SU-DHL-6 (cell line): ENCODE data around the gene HOXA11.

Experiments used
- H2AFZ ChIP-seq: fragments of 200-600 bp; sonication (generic); 2 replicates; pipeline ENCODE4 v1.6.1; 2014; ENCODE audit warnings: low read depth, mild to moderate bottlenecking, moderate library complexity, mixed read lengths, antibody characterized with exemption, low read length; ENCODE audit not compliant: severe bottlenecking
- H3F3A ChIP-seq: fragments of 200-600 bp; shearing (Covaris generic); 2 replicates; pipeline ENCODE4 v1.6.0; 2016; ENCODE audit warnings: antibody characterized with exemption, mild to moderate bottlenecking; ENCODE audit not compliant: insufficient read depth
- H3K27ac ChIP-seq: fragments of 200-600 bp; sonication (generic); 2 replicates; pipeline ENCODE4 v1.5.1; 2016; ENCODE audit warnings: low read depth, mild to moderate bottlenecking, low read length, moderate library complexity, mixed read lengths
- H3K27me3 ChIP-seq: fragments of 200-600 bp; sonication (generic), shearing (Covaris generic); 2 replicates; pipeline ENCODE4 v1.6.0; 2014; ENCODE audit warnings: mild to moderate bottlenecking, low read length
- H3K36me3 ChIP-seq: fragments of 200-600 bp; sonication (generic); 2 replicates; pipeline ENCODE4 v1.6.1; 2014; ENCODE audit warnings: mild to moderate bottlenecking, low read length, mixed read lengths
- H3K4me2 ChIP-seq: fragments of 300-600, 200-600 bp; shearing (Covaris generic), sonication (generic); 2 replicates; pipeline ENCODE4 v1.6.0; 2014; ENCODE audit warnings: low read length, low read depth, mild to moderate bottlenecking; ENCODE audit not compliant: poor library complexity, severe bottlenecking
- H3K4me3 ChIP-seq: fragments of 200-600 bp; sonication (generic); 2 replicates; pipeline ENCODE4 v1.5.1; 2014; ENCODE audit warnings: antibody characterized with exemption, low read length, mild to moderate bottlenecking, mixed read lengths; ENCODE audit not compliant: insufficient read depth, poor library complexity, severe bottlenecking
- H3K79me2 ChIP-seq: fragments of 200-600 bp; sonication (generic); 2 replicates; pipeline ENCODE4 v1.6.1; 2014; ENCODE audit warnings: mild to moderate bottlenecking, low read length, moderate library complexity; ENCODE audit not compliant: insufficient read depth
- H3K9ac ChIP-seq: fragments of 200-600 bp; sonication (generic); 2 replicates; pipeline ENCODE4 v1.7.0; 2014; ENCODE audit warnings: mild to moderate bottlenecking, low read length
- H3K9me2 ChIP-seq: fragments of 200-600 bp; sonication (generic); replicated peaks from 2 replicates; pipeline ENCODE4 v1.6.1; 2014; ENCODE audit warnings: low read length; ENCODE audit not compliant: insufficient read depth
- H3K9me3 ChIP-seq: fragments of 200-600 bp; sonication (generic); 2 replicates; pipeline ENCODE4 v1.6.1; 2014; ENCODE audit warnings: low read length, mixed read lengths; ENCODE audit not compliant: insufficient read depth
- H4K20me1 ChIP-seq: fragments of 200-600 bp; sonication (generic); 2 replicates; pipeline ENCODE4 v1.6.1; 2014; ENCODE audit warnings: low read depth, mild to moderate bottlenecking, antibody characterized with exemption, low read length, moderate library complexity, mixed read lengths
- EZH2phosphoT487 ChIP-seq: fragments of 200-600 bp; sonication (generic), shearing (Covaris generic); conservative IDR thresholded peaks from 2 replicates; pipeline ENCODE4 v1.6.1; 2018; ENCODE audit warnings: mild to moderate bottlenecking, antibody characterized with exemption, low read length, moderate library complexity, mixed read lengths
- TF ChIP-seq, protein P1 (sequence below): fragments of 200-600 bp; sonication (generic); IDR thresholded peaks from one replicate; pipeline ENCODE4 v1.5.1; 2017; ENCODE audit warnings: antibody characterized with exemption, mild to moderate bottlenecking, low read length, moderate library complexity; ENCODE audit not compliant: insufficient read depth, poor library complexity, severe bottlenecking

HOXA11 gene

DNA sequence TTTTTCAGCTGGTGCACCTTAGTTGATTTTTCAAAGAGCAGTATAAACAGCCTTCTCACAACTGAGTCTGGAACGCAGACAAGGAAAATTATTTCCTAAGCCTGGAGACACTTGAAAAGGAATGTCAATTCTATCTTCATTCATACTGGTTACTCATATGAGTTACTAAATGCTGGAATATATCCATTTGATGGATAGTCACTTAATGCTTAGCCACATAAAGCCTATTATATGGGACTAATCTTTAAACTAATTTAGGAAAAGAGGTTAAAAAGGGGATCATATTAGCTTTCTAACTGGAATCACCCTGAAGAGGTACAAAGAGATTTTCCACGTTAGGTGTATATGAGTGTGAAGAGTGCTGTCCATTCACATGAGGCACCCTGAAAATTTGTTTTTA, 52.8 kb downstream of the HOXA11 start:
- Histone ChIP-seq H3K9ac (no peak overlapping the region), H3K4me3 (no peak overlapping the region), H3K27me3 (no peaks in the 10 kb centered on the region), H3K4me2 (no peak overlapping the region), H3K9me2 (no peaks in the 10 kb centered on the region), H3K36me3 (no peaks in the 10 kb centered on the region), H4K20me1 (no peaks in the 10 kb centered on the region), H3K9me3 (no peaks in the 10 kb centered on the region), H3K79me2 (no peaks in the 10 kb centered on the region), H3K27ac (no peak overlapping the region), H2AFZ (no peak overlapping the region), H3F3A (peaks cover 7% of the 10 kb centered on the region; the same call in 1 of the 2 replicates)
- TF ChIP-seq, protein P1, sequence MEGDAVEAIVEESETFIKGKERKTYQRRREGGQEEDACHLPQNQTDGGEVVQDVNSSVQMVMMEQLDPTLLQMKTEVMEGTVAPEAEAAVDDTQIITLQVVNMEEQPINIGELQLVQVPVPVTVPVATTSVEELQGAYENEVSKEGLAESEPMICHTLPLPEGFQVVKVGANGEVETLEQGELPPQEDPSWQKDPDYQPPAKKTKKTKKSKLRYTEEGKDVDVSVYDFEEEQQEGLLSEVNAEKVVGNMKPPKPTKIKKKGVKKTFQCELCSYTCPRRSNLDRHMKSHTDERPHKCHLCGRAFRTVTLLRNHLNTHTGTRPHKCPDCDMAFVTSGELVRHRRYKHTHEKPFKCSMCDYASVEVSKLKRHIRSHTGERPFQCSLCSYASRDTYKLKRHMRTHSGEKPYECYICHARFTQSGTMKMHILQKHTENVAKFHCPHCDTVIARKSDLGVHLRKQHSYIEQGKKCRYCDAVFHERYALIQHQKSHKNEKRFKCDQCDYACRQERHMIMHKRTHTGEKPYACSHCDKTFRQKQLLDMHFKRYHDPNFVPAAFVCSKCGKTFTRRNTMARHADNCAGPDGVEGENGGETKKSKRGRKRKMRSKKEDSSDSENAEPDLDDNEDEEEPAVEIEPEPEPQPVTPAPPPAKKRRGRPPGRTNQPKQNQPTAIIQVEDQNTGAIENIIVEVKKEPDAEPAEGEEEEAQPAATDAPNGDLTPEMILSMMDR: no peak
- TF ChIP-seq EZH2phosphoT487: no peak

DNA sequence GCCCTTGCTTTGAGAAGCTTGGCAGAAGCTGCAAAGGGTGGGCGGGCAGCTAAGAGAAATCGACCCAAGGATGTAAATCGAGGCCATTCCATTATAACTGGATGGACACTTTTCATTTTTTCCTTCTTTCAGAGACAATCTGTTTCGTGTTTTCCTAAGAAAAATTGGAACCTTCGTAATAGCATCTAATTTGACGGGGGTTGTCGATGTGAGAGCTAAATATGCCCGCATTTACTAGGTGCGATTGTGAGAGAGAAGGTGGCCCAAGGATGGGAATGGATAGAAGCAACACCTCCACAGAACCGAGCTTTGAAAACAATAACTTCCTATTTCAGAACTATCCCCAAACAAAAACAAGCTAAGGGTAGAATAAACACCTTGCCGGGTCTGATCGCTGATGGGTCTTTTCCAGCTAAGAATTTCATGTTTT, 53.6 kb downstream of the HOXA11 start:
- peak overlapping the region; percentile 65 for H3K4me2 ChIP-seq
- H3K4me3 ChIP-seq: peak overlapping the region; percentile 82
- peak overlapping the region; percentile 66; the same call in 1 of the 2 replicates for H3K27ac ChIP-seq
- H2AFZ ChIP-seq: peak overlapping the region; percentile 95
- no peaks in the 10 kb centered on the region for H3K36me3 ChIP-seq
- H3K9me3 ChIP-seq: no peaks in the 10 kb centered on the region
- H3K27me3 ChIP-seq: no peaks in the 10 kb centered on the region
- peaks cover 7% of the 10 kb centered on the region; the same call in 1 of the 2 replicates for H3F3A ChIP-seq
- H3K9ac ChIP-seq: peak overlapping the region; percentile 84
- H3K9me2 ChIP-seq: no peaks in the 10 kb centered on the region
- H3K79me2 ChIP-seq: no peaks in the 10 kb centered on the region
- H4K20me1 ChIP-seq: no peaks in the 10 kb centered on the region
- TF ChIP-seq, protein P1: no peak
- no peak for TF ChIP-seq EZH2phosphoT487
